OCI-LY7 (cell line): ENCODE data around the gene ARHGAP4. TPM values are rescaled to one million over a fixed set of nuclear protein-coding genes. Genes with fewer than 3 reads are reported as not detected.

Experiments used
- BruUV-seq: library from RNA; stranded (reverse); fragments of 400-500 nt; replicated peaks from 2 replicates; lab custom pipeline; 2021; lab: Mats Ljungman, UMichigan
- CTCF ChIA-PET: fragments of 300-600 bp; sonication (Branson Sonifier 250); formaldehyde crosslinking; loops from one replicate; lab custom pipeline; 2022; ENCODE audit warnings: antibody characterized with exemption; ENCODE audit not compliant: unreplicated experiment; lab: Charles Lee
- POLR2A ChIA-PET: fragments of 300-600 bp; sonication (Branson Sonifier 250); formaldehyde crosslinking; loops from one replicate; lab custom pipeline; 2022; ENCODE audit warnings: antibody characterized with exemption; lab: Charles Lee
- DNase-seq: peaks from one replicate; pipeline ENCODE4 v3.0.0-alpha.2; 2015; ENCODE audit warnings: low spot score
- H2AFZ ChIP-seq: fragments of 200-600 bp; sonication (generic), shearing (Covaris generic); 2 replicates; pipeline ENCODE4 v1.6.1; 2014; ENCODE audit warnings: mild to moderate bottlenecking, antibody characterized with exemption, low read length, moderate library complexity
- H3K27ac ChIP-seq: fragments of 200-600 bp; sonication (generic); 2 replicates; pipeline ENCODE4 v1.5.1; 2014; ENCODE audit warnings: mixed run types, low read depth, mild to moderate bottlenecking, moderate library complexity, low read length, inconsistent platforms; ENCODE audit not compliant: poor library complexity, severe bottlenecking
- H3K36me3 ChIP-seq: fragments of 200-600 bp; sonication (generic); 2 replicates; pipeline ENCODE4 v1.6.1; 2014; ENCODE audit warnings: mild to moderate bottlenecking, antibody characterized with exemption, low read length, moderate library complexity, mixed read lengths; ENCODE audit not compliant: insufficient read depth
- H3K4me1 ChIP-seq: fragments of 200-600 bp; sonication (generic); 2 replicates; pipeline ENCODE4 v1.5.1; 2014; ENCODE audit warnings: mild to moderate bottlenecking, low read length; ENCODE audit not compliant: insufficient read depth, poor library complexity, severe bottlenecking
- H3K4me2 ChIP-seq: fragments of 200-600 bp; sonication (generic); 2 replicates; pipeline ENCODE4 v1.6.1; 2014; ENCODE audit warnings: mild to moderate bottlenecking, low read length
- H3K4me3 ChIP-seq: fragments of 200-600 bp; sonication (generic); 2 replicates; pipeline ENCODE4 v1.5.1; 2014; ENCODE audit warnings: mild to moderate bottlenecking, low read depth, low read length; ENCODE audit not compliant: poor library complexity, severe bottlenecking
- H3K79me2 ChIP-seq: fragments of 200-600 bp; sonication (generic); 2 replicates; pipeline ENCODE4 v1.6.1; 2016; ENCODE audit warnings: low read depth, mild to moderate bottlenecking, low read length, moderate library complexity, mixed read lengths; ENCODE audit not compliant: insufficient read depth
- H3K9me2 ChIP-seq: fragments of 200-600 bp; sonication (generic); 2 replicates; pipeline ENCODE4 v1.6.1; 2016; ENCODE audit warnings: mild to moderate bottlenecking, low read length, mixed read lengths; ENCODE audit not compliant: insufficient read depth
- H3K9me3 ChIP-seq: fragments of 200-600 bp; sonication (generic); 2 replicates; pipeline ENCODE4 v1.6.1; 2014; ENCODE audit warnings: mild to moderate bottlenecking, mixed run types, low read length, mixed read lengths
- H4K20me1 ChIP-seq: fragments of 200-600 bp; sonication (generic); 2 replicates; pipeline ENCODE4 v1.6.1; 2014; ENCODE audit warnings: mild to moderate bottlenecking, antibody characterized with exemption, low read length, moderate library complexity, mixed read lengths; ENCODE audit not compliant: insufficient read depth
- CTCF ChIP-seq: fragments of 200-600 bp; sonication (generic); conservative IDR thresholded peaks from 2 replicates; pipeline ENCODE4 v1.5.1; 2014; ENCODE audit warnings: mild to moderate bottlenecking, antibody characterized with exemption, low read length, moderate library complexity, mixed read lengths
- EZH2phosphoT487 ChIP-seq: fragments of 200-600 bp; sonication (generic); IDR thresholded peaks from 2 replicates; pipeline ENCODE4 v1.6.1; 2018; ENCODE audit warnings: low read depth, borderline replicate concordance, mild to moderate bottlenecking, mixed run types, antibody characterized with exemption, low read length, moderate library complexity, mixed read lengths
- intact Hi-C: fragments of 100-400 bp; cut with micrococcal nuclease; formaldehyde crosslinking; loops from one replicate; pipeline ENCODE4 v1.10.0; 2022; ENCODE audit not compliant: unreplicated experiment
- total RNA-seq, 2 experiments: library from RNA; depleted of rRNA in 1 of 2; stranded (reverse); fragments of >200 nt in 1 of 2; shearing (Covaris generic) in 1 of 2; gene quantifications; 2 replicates each; pipeline ENCODE4 v1.2.3, GENCODE V29; 2014 to 2022

Gene ARHGAP4
- total RNA-seq, 2 experiments from 2014 or later, result 126 to 128 TPM

- DNase-seq, result no peak
- H3K4me1 ChIP-seq, result peaks cover 16% of the 10 kb centered on the region
- BruUV-seq, result no TSS peak
- H3K4me3 ChIP-seq, result peak overlapping the region; percentile 52
- no peaks in the 10 kb centered on the region for H3K9me3 ChIP-seq
- peak overlapping the region; percentile 63 for H3K4me2 ChIP-seq
- H2AFZ ChIP-seq, result 0 out of 2 replicates have a peak overlapping the region, but pooled peaks have one; percentile 19
- TF ChIP-seq EZH2phosphoT487 (no peak), CTCF (no peak)
- ChIA-PET CTCF (interaction anchor here (0.7 kb wide), 1 partner anchor 23 kb away, joined by 3 read pairs; no protein-coding TSS in a partner anchor), POLR2A (interaction anchor here (0.6 to 1.2 kb wide), 3 partner anchors 24 to 557 kb away, joined by 3 to 4 read pairs (median 4); no protein-coding TSS in a partner anchor)
- peaks cover 34% of the 10 kb centered on the region for H3K36me3 ChIP-seq
- H3K27ac ChIP-seq, result no peak overlapping the region
- intact Hi-C loops, result no loop called here
- no peaks in the 10 kb centered on the region for H3K79me2 ChIP-seq
- H3K9me2 ChIP-seq, result no peaks in the 10 kb centered on the region
- no peaks in the 10 kb centered on the region for H4K20me1 ChIP-seq
Measured at GRCh38 chrX:153944800-153945150, 18.7 kb upstream of the ARHGAP4 start.

- Histone ChIP-seq H3K27ac (no peak within 1 kb of the TSS), H3K4me2 (peak within 1 kb of the TSS; percentile 63)
Measured at GRCh38 chrX:153944140-153944799, 18.2 kb upstream of the ARHGAP4 start, which contains the start of gene RENBP. TSS of gene RENBP (minus strand) at chrX:153944643. CDS start at chrX:153944610, 33 bp downstream.

More at GRCh38 chrX:153944140-153944799, 18.2 kb upstream of the ARHGAP4 start, which contains the start of gene RENBP:
- CTCF ChIA-PET, result interaction anchor here (0.7 kb wide), 1 partner anchor 24 kb away, joined by 3 read pairs; no protein-coding TSS in a partner anchor
- no peaks in the 10 kb centered on the region for H3K79me2 ChIP-seq
- H3K36me3 ChIP-seq, result peaks cover 29% of the 10 kb centered on the region
- TF ChIP-seq EZH2phosphoT487, result no peak
- TF ChIP-seq CTCF, result no peak
- 0 out of 2 replicates have a peak within 1 kb of the TSS, but pooled peaks have one; percentile 19 for H2AFZ ChIP-seq
- H3K4me1 ChIP-seq, result peaks cover 16% of the 10 kb centered on the region
- BruUV-seq, result no TSS peak
- peak within 1 kb of the TSS; percentile 52 for H3K4me3 ChIP-seq
- no peaks in the 10 kb centered on the region for H3K9me2 ChIP-seq
- intact Hi-C loops, result no loop called here
- POLR2A ChIA-PET, result interaction anchor here (0.6 kb wide), 1 partner anchor 557 kb away, joined by 4 read pairs; no protein-coding TSS in a partner anchor
- DNase-seq, result peak; percentile 46
- H4K20me1 ChIP-seq, result no peaks in the 10 kb centered on the region
- no peaks in the 10 kb centered on the region for H3K9me3 ChIP-seq
